HG02973 (cell line): ENCODE measurements around the gene MAPK7.
"Not testable (repeated sequence)": the region's sequence is repeated elsewhere in the genome, so short reads cannot be mapped to it uniquely, and the experiment has no call there.

Experiments used
- ATAC-seq: cut with Tn5 transposase; IDR thresholded peaks from one replicate; pipeline ENCODE4 v1.9.1; 2021; ENCODE audit warnings: moderate library complexity; ENCODE audit not compliant: unreplicated experiment

The MAPK7 gene

DNA sequence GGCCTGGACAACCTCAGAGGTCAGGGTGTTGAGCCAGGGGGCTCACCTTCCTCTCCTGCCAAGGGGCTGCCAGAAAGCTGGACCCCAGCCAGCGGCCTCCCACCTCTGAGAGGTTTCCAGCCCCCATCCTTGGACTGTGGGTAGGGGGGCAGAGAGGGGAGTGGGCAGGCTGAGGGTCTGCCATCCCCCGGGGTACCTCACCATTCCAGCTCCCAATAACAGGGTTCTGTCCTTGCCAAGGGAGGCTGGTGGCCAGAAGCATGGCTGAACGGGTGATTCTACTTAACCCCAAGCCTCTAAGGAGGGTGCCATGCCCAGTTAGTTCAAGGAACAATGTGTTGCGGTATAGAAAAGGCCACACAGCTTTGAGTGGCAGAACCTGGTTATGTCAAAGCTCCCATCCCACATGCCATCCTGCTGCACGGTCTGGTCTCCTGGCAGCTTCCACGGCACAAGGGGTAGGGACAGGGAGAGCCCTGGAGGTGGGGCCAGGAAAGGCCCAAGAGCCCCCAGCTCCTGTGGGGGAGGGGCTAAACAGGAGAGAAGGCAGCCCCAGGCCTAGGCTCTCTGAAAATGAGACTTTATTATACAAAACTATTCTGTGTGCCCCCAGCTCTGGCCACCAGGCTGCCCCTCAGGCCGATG, 35.6 kb upstream of the MAPK7 start:
- ATAC-seq = no peak

- no peak for ATAC-seq
Observed at GRCh38 chr17:19343256-19343630, 35.1 kb upstream of the MAPK7 start.

GRCh38 chr17:19343671-19344151, 34.6 kb upstream of the MAPK7 start:
- no peak for ATAC-seq

DNA sequence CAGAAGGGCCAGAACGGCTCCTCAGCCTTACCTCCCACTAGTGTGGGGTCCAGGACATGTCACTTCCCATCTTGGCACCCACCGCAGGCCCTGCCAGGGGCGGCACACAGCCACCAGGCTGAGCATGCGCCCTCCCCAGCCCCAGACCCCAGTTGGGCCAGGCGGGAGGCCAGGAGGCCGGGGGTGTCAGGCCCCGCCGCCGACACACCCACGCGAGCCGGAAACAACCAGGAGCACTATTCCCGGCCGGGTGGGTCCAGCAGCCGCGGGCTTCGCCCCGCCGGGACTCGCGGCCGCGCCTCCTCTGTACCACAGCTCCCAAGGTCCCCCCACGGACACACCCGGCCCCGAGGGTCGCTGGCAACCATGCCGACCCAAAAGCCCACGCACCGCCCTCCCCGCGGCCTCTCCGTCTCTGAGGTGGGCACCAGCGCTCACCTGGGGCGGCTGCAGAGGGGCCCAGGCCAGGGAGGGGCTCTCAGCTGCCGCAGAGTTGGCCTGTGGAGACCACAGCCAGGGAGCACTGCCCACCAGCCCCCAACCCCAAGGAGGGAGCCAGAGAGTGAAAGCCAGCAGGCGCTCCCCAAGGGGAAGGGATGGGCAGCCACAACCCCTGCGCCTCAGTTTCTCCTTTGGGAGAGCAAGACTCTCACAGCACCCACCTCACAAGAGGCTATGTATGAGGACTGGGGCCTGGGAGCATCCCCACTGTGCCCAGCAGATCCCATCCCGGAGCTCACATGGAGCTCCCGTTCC, 33.8 kb upstream of the MAPK7 start:
- ATAC-seq = no peak

DNA sequence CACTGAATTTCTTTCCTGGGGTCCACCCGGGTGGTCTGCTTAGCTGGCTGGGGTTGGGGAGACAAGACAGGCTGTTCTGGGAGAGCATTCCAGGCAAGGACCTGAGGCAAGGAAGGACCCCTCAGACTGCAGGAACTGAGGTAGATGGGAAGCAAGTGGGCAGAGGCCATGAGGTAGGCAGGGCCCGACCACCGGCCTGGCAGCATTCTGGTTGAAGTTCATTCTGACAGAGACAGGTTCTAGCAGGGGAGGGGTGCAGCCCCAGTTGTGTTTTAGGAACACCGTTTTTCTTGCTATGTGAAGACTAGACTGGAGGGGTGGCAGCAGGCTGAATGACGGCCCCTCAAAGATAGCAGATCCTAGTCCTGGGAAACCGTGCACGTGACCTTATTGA, 33.2 kb upstream of the MAPK7 start:
- ATAC-seq = no peak

DNA sequence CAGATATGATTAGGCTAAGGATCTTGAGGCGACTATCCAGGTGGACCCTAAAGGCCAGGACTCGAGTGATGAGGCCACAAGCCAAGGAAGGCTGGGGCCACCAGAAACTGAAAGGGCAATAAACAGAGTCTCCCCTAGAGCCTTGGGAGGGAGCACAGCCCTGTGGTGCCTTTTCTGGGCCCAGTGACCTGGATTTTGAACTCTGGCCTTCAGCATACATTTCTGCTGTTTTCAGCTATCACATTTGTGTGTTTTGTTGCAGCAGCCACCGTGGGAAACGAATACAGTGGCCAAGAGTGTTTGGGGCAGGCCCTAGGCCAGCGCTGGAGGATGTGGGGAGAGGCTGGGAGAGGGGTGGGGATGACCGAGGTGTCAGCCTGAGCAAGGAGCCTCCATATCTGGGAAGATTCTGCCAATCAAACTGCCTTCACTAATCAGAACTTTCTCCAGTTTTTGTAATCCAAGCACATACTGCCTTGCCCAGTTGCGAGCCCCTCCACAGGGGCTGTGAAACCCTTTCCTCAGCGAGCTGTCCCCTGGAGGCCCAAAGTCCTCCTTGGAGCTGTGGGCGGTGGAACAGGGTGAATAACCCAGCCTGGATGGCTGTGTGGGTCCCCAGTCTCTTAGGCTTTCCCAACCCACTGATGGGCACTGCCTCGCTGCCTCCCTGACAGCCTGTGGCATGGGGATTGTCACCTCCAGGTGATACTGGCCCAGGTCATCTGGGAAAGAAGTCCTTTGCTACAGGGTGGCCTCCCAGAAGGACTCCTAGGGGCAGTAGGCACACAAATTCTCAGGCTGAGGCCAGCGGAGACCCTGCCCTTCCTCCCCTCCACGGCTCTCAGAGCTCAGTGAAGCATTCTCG, 32.6 kb upstream of the MAPK7 start:
- no peak for ATAC-seq

- no peak for ATAC-seq
Observed at GRCh38 chr17:19346351-19347255, 31.7 kb upstream of the MAPK7 start.

DNA sequence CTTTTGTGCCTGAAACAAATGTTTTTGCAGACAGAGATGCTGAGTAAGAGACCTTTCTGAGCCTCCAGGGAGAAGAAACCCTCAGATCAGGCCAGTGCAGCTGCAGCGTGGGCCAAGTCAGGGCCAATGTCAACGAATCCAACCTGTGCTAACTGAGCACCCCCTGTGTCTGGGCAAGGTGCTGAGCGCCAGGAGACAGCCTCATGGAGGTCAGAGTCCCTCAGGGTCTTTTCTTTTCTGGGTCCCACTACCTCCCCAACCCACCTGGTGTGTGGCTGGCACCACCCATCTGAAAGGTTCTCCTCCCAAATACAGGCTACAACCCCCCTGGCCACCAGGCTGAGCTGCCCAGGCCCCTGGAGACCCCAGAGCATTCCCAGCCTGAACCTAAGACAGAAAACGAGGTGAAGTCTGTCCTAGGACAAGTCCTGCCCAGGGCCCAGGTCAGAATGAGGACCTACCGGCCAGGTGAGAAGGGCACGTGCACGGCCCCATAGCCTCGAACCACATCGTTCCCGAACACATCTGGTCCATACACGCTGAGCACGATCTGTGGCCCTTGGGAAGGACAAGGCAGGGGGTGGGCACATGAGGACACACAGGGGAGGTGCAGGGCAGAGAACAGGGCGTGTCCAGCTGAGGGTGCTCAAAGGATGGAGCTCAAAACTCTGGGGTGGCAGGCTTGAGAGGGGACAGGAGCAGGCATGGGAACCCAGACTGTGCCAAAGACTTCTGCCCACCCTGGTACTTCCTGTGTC, 30.8 kb upstream of the MAPK7 start:
- no peak for ATAC-seq

GRCh38 chr17:19348081-19348650, 30.1 kb upstream of the MAPK7 start:
- ATAC-seq = no peak

DNA sequence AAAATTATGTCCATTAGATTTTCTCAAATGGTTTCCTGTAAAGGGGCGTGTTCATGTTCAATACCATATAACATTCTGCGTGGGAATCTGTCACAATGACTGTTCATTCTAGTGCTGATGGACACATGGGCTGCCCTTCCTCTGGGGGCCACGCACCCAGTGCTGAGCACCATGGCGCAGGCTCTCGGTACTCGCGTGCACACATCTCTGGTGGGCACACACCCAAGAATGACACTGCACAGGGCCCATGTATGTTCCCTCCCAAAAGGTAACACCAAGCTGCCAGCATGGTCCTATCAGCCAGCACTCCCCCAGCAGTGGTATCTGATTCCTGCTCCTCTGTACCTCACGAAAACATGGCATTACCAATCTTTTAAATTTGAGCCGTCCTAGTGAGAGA, 29.5 kb upstream of the MAPK7 start:
- no peak for ATAC-seq

- ATAC-seq = not testable (repeated sequence)
Observed at GRCh38 chr17:19353401-19353800, 24.9 kb upstream of the MAPK7 start.

DNA sequence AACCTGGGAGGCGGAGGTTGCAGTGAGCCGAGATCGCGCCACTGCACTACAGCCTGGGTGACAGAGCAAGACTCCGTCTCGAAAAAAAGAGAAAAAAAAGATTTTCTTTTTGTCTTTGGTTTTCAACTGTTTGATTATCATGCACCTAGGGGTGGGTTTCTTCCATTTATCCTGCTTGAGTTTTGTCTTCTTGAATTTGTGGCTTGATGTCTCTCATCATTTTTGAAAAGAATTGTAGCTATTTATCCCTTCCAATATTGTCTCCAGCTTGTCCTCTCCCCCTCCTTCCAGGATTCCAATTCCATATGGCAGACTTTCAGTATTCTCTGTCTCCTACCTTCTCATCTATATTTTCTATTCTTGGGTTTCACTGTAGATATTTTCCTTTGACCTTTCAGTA, 23.6 kb upstream of the MAPK7 start:
- no peak for ATAC-seq

DNA sequence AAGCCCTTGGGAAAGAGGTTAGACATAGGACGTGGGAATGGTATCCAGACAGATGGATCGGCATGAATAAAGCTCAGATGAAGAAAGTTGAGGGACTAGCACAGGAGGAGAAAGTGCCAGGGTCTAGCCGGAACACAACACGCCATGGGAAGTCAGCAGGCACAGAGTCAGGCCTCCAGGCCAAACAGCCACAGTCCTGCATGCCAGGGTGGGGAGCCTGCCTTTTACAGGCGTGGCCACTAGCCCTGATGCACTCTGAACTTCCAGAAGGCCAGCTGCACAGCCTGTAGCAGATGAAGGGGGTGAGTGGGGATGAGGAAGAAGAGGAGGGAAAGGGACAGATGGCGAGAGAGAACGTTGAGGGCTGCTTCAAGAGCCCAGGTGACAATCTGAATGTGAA, 20.9 kb upstream of the MAPK7 start:
- no peak for ATAC-seq

DNA sequence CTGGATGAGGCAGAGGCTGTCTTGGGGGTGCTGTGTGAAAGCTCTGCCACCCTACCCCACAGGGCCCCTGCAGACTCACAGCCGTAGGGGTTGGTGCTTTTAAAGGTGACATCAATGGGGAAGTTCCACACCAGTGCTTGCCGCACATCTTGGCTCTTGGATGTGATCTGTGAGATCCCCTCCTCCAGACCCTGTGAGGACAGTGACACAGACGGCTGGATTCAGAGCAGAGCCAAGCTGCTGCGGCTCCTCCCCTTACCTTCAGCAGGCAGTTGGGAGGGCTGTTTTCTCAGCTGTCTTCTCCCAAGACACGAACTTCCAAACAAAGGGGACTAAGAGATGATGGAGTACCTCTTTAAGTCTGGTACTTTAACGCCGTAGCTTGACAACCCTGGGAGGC, 20.5 kb upstream of the MAPK7 start:
- ATAC-seq = no peak

GRCh38 chr17:19359151-19359550, 19.1 kb upstream of the MAPK7 start:
- ATAC-seq = no peak

DNA sequence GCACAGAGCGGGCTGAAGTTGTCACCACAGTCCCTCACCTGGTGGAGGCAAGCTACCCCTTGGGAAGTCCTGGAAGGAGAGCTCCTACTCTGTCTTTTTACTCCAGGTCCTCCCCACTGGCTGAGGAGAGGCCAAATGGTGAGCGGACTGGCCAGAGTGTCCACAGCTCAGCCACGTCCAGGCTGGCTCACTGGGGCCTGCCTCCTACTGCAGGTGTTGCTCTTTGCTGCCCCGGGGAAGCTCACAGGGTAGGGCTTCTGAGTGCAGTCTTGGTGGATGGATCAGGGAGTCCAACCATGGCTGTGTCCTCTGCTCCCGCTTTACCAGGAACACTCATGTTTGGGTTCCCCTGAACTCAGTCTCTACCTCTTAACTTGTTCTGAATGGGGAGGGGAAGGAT, 18.4 kb upstream of the MAPK7 start:
- no peak for ATAC-seq

DNA sequence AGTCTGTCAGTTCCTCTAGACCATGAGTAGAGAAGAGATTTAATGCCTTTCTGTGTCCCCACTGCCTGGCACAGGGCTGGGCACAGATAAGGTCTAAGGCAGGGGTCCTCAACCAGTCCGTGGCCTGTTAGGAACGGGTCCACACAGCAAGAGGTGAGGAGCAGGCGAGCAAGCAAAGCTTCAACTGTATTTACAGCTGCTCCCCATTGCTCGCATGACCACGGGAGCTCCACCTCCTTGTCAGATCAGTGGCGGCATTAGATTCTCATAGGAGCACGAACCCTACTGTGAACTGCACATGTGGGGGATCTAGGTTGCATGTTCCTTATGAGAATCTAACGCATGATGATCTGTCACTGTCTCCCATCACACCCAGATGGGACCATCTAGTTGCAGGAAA, 17.5 kb upstream of the MAPK7 start:
- no peak for ATAC-seq

DNA sequence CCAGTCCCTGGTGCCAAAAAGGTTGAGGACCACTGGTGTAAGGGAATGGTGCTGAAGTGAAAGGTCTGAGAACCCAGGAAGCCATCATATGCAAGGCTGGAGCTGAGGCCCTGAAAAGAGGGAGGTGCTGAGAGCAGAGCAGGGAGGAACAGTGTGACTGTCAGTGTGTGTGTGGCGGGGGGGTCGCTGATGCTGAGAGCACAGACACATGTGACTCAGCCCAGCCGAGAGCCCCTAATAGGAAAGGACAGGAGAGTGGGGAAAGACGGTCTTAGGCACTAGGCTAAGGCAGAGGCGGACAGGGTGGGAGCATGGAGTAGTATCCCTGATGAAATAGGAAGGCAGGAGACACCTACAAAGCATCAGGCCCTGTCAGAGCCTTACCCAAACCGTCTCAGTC, 17.0 kb upstream of the MAPK7 start:
- ATAC-seq = no peak

- no peak for ATAC-seq
Observed at GRCh38 chr17:19361944-19362276, 16.4 kb upstream of the MAPK7 start.
